ENCODE data around the gene DGKZ. TPM values are rescaled to one million over a fixed set of nuclear protein-coding genes. Genes with fewer than 3 reads are reported as not detected.

The DGKZ gene
- total and polyA plus RNA-seq, 10 of the 15 experiments (the other 5 are each of a cell fraction or from before 2014, with no cell fraction given): 0.50 to 78.4 (median 39.5) TPM

- no peaks in the 10 kb centered on the region for H4K20me1 ChIP-seq (ENCODE audit: control insufficient read depth, insufficient read depth)
- WGBS (ENCODE audit: insufficient coverage, insufficient replicate concordance, low lambda C conversion rate, missing lambda C conversion rate): 92% methylated on average over 13 of the region's 13 CpGs
- TF ChIP-seq NR2F1 (conservative IDR thresholded peaks at IDR 0.05): no peak
- TF ChIP-seq POLR2AphosphoS2 (IDR thresholded peaks at IDR 0.05; ENCODE audit: low read depth, low read length): no peak
- TF ChIP-seq MLLT1 (IDR thresholded peaks at IDR 0.05): no peak
- TF ChIP-seq TARDBP (IDR thresholded peaks at IDR 0.05; ENCODE audit: borderline replicate concordance): no peak
- TF ChIP-seq FOXK2 (IDR thresholded peaks at IDR 0.05): no peak
- TF ChIP-seq SIN3A (IDR thresholded peaks at IDR 0.05; ENCODE audit: low read depth, low read length): no peak
- no peak for TF ChIP-seq ZNF274 (IDR thresholded peaks at IDR 0.05; ENCODE audit: insufficient read depth, insufficient read length)
- no peak for TF ChIP-seq SMAD5 (IDR thresholded peaks at IDR 0.05; ENCODE audit: low read depth)
- no peak for TF ChIP-seq RAD51 (IDR thresholded peaks at IDR 0.05)
- TF ChIP-seq DPF2 (IDR thresholded peaks at IDR 0.05): no peak
- TF ChIP-seq HCFC1 (IDR thresholded peaks at IDR 0.05; ENCODE audit: low read length): no peak
- TF ChIP-seq, protein P1, sequence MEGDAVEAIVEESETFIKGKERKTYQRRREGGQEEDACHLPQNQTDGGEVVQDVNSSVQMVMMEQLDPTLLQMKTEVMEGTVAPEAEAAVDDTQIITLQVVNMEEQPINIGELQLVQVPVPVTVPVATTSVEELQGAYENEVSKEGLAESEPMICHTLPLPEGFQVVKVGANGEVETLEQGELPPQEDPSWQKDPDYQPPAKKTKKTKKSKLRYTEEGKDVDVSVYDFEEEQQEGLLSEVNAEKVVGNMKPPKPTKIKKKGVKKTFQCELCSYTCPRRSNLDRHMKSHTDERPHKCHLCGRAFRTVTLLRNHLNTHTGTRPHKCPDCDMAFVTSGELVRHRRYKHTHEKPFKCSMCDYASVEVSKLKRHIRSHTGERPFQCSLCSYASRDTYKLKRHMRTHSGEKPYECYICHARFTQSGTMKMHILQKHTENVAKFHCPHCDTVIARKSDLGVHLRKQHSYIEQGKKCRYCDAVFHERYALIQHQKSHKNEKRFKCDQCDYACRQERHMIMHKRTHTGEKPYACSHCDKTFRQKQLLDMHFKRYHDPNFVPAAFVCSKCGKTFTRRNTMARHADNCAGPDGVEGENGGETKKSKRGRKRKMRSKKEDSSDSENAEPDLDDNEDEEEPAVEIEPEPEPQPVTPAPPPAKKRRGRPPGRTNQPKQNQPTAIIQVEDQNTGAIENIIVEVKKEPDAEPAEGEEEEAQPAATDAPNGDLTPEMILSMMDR (IDR thresholded peaks at IDR 0.05 in 2 of 3, conservative IDR thresholded peaks at IDR 0.05 in 1 of 3; ENCODE audit: control insufficient read depth in 2 of 3, extremely low read depth in 1 of 3, insufficient read depth in 1 of 3, low read depth in 3 of 3, low read length in 3 of 3): no peak
- no peak for TF ChIP-seq CHD4 (IDR thresholded peaks at IDR 0.05)
- TF ChIP-seq BCLAF1 (IDR thresholded peaks at IDR 0.05): no peak
- TF ChIP-seq CBX5 (IDR thresholded peaks at IDR 0.05; ENCODE audit: low read depth): no peak
- TF ChIP-seq CREB1 (IDR thresholded peaks at IDR 0.05; ENCODE audit: low read depth): no peak
- no peak for TF ChIP-seq CEBPZ (IDR thresholded peaks at IDR 0.05; ENCODE audit: low read depth, low read length)
- TF ChIP-seq CBFB (IDR thresholded peaks at IDR 0.05; ENCODE audit: low read depth): no peak
Observed at GRCh38 chr11:46370253-46370652, 23.0 kb downstream of the DGKZ start.

More at GRCh38 chr11:46370253-46370652, 23.0 kb downstream of the DGKZ start:
- intact Hi-C loops (cut with micrococcal nuclease; ENCODE audit: unreplicated experiment): no loop called here
- no TSS peak for BruUV-seq (replicated peaks)
- H3K9ac ChIP-seq (ENCODE audit: control insufficient read depth, insufficient read depth, low read length): no peak overlapping the region
- DNase-seq (ENCODE audit: low read depth, low spot score): no peak
- POLR2A ChIA-PET: no interaction called here
- H2AFZ ChIP-seq (ENCODE audit: control insufficient read depth, low read depth, low read length): no peak overlapping the region
- SMC1A ChIA-PET (ENCODE audit: uncharacterized antibody, unreplicated experiment): interaction anchor here (0.8 kb wide), 1 partner anchor 17 kb away, joined by 3 read pairs; no protein-coding TSS in a partner anchor
- H3K79me2 ChIP-seq (ENCODE audit: control insufficient read depth, insufficient read depth, low read length): no peaks in the 10 kb centered on the region; the same call in 1 of the 2 replicates
- in situ Hi-C loops (cut with MboI): no loop called here
- CTCF ChIA-PET: interaction anchor here (1.2 to 15.2 kb wide), 3 partner anchors 13 to 19 kb away, joined by 3 to 423 read pairs (median 5); partner anchors contain the start of gene DGKZ
- no peak overlapping the region for H3K4me2 ChIP-seq (ENCODE audit: control insufficient read depth, insufficient read depth)
- H3K27ac ChIP-seq (ENCODE audit: control insufficient read depth, insufficient read depth): no peak overlapping the region
- no peak for FAIRE-seq
- no peaks in the 10 kb centered on the region for H3K9me3 ChIP-seq (replicated peaks; ENCODE audit: control insufficient read depth, insufficient read depth, low read length)
- no peaks in the 10 kb centered on the region for H3K27me3 ChIP-seq (replicated peaks in 1 of 2; ENCODE audit: control insufficient read depth in 2 of 2, insufficient read depth in 2 of 2, low read length in 1 of 2)
- ATAC-seq: no peak
- H3K36me3 ChIP-seq (ENCODE audit: control insufficient read depth in 2 of 2, insufficient read depth in 2 of 2, low read length in 1 of 2): peaks cover 9 to 28% of the 10 kb centered on the region in 2 experiments; a peak in 3 of 4 replicates
- no peaks in the 10 kb centered on the region for H3K4me1 ChIP-seq (ENCODE audit: control insufficient read depth, insufficient read depth, low read length)
- RAD21 ChIA-PET (ENCODE audit: unreplicated experiment): no interaction called here
- no peak overlapping the region for H3K4me3 ChIP-seq

Data from GM12878 (cell line).